PC-9 (cell line): ENCODE data around the gene NPM1. TPM values are rescaled to one million over a fixed set of nuclear protein-coding genes. Genes with fewer than 3 reads are reported as not detected.

Experiments
- BruUV-seq: library from RNA; stranded (reverse); fragments of 400-500 nt; replicated peaks from 2 replicates; lab custom pipeline; 2021; lab: Mats Ljungman, UMichigan
- CTCF ChIA-PET: fragments of 300-600 bp; sonication (Branson Sonifier 250); formaldehyde crosslinking; loops from one replicate; lab custom pipeline; 2022; ENCODE audit warnings: antibody characterized with exemption; lab: Charles Lee
- POLR2A ChIA-PET: fragments of 300-600 bp; sonication (Branson Sonifier 250); formaldehyde crosslinking; loops from one replicate; lab custom pipeline; 2022; ENCODE audit warnings: antibody characterized with exemption; ENCODE audit not compliant: unreplicated experiment; lab: Charles Lee
- DNase-seq, 2 experiments: peaks; one replicate each; pipeline versions ENCODE4 v3.0.0 to v3.0.0-alpha.2; 2015 to 2022; ENCODE audit warnings: mixed read lengths in 1 of 2
- H2AFZ ChIP-seq: fragments of 200-600 bp; sonication (generic); 2 replicates; pipeline ENCODE4 v1.8.1; 2017; ENCODE audit warnings: antibody characterized with exemption
- H3F3A ChIP-seq: fragments of 200-600 bp; sonication (generic); 2 replicates; pipeline ENCODE4 v1.8.1; 2017; ENCODE audit warnings: antibody characterized with exemption, mild to moderate bottlenecking, low read depth; ENCODE audit not compliant: insufficient read depth
- H3K27ac ChIP-seq: fragments of 200-600 bp; sonication (generic); 2 replicates; pipeline ENCODE4 v1.6.1; 2016; ENCODE audit warnings: mixed run types
- H3K27me3 ChIP-seq: fragments of 200-600 bp; sonication (generic); 2 replicates; pipeline ENCODE4 v1.6.1; 2016; ENCODE audit warnings: low read depth, mixed run types; ENCODE audit not compliant: insufficient read depth
- H3K36me3 ChIP-seq: fragments of 200-600 bp; sonication (generic); 2 replicates; pipeline ENCODE4 v1.6.1; 2016; ENCODE audit warnings: low read depth, mixed run types
- H3K4me1 ChIP-seq: fragments of 200-600 bp; sonication (generic); replicated peaks from 2 replicates; pipeline ENCODE4 v1.6.1; 2016; ENCODE audit warnings: mixed run types; ENCODE audit not compliant: insufficient read depth
- H3K4me2 ChIP-seq: fragments of 200-600 bp; sonication (generic); 2 replicates; pipeline ENCODE4 v1.6.1; 2017; ENCODE audit warnings: mixed run types
- H3K4me3 ChIP-seq: fragments of 200-600 bp; sonication (generic); 2 replicates; pipeline ENCODE4 v1.6.1; 2016; ENCODE audit warnings: mixed run types
- H3K79me2 ChIP-seq: fragments of 200-600 bp; sonication (generic); 2 replicates; pipeline ENCODE4 v1.6.1; 2017; ENCODE audit warnings: low read depth, mixed run types
- H3K9me2 ChIP-seq: fragments of 200-600 bp; sonication (generic); 2 replicates; pipeline ENCODE4 v1.8.1; 2017; ENCODE audit warnings: mild to moderate bottlenecking; ENCODE audit not compliant: insufficient read depth
- H3K9me3 ChIP-seq: fragments of 200-600 bp; sonication (generic); 2 replicates; pipeline ENCODE4 v1.8.1; 2016; ENCODE audit warnings: low read depth; ENCODE audit not compliant: insufficient read depth
- H4K20me1 ChIP-seq: fragments of 200-600 bp; sonication (generic); 2 replicates; pipeline ENCODE4 v1.8.1; 2017; ENCODE audit not compliant: insufficient read depth
- CTCF ChIP-seq: fragments of 200-600 bp; sonication (generic); conservative IDR thresholded peaks from 2 replicates; pipeline ENCODE4 v1.6.1; 2017; ENCODE audit warnings: mixed run types, antibody characterized with exemption, mild to moderate bottlenecking, moderate library complexity
- EZH2 ChIP-seq: fragments of 200-600 bp; sonication (generic); IDR thresholded peaks from 2 replicates; pipeline ENCODE4 v1.8.0; 2017; ENCODE audit warnings: antibody characterized with exemption, low read depth
- intact Hi-C: fragments of 100-400 bp; cut with micrococcal nuclease; formaldehyde crosslinking; loops from one replicate; pipeline ENCODE4 v1.10.0; 2022; ENCODE audit not compliant: unreplicated experiment
- total RNA-seq: library from RNA; stranded (reverse); gene quantifications from 2 replicates; pipeline ENCODE4 v1.2.3, GENCODE V29; 2021

Gene NPM1
- total RNA-seq, 1 experiment from 2014 or later: 2,285 TPM

GRCh38 chr5:171421331-171422262 is 33.9 kb downstream of the NPM1 start:
- Histone ChIP-seq H3K4me3 (no peak overlapping the region), H3K27me3 (no peaks in the 10 kb centered on the region), H3K4me1 (0 out of 2 replicates have a peak, but pooled peaks cover 12% of the 10 kb centered on the region), H3K36me3 (no peaks in the 10 kb centered on the region), H3F3A (peaks cover 18% of the 10 kb centered on the region), H2AFZ (no peak overlapping the region), H3K27ac (no peak overlapping the region), H3K9me3 (no peaks in the 10 kb centered on the region), H3K9me2 (no peaks in the 10 kb centered on the region), H4K20me1 (no peaks in the 10 kb centered on the region), H3K79me2 (no peaks in the 10 kb centered on the region), H3K4me2 (peak overlapping the region; percentile 92; the same call in 1 of the 2 replicates)
- intact Hi-C loops: no loop called here
- no peak for TF ChIP-seq EZH2
- no peak for TF ChIP-seq CTCF
- CTCF ChIA-PET: interaction anchor here (0.7 kb wide), 1 partner anchor 112 kb away, joined by 3 read pairs; no protein-coding TSS in a partner anchor
- no TSS peak for BruUV-seq
- DNase-seq: no peak
- POLR2A ChIA-PET: interaction anchor here (0.6 kb wide), 1 partner anchor 88 kb away, joined by 4 read pairs; no protein-coding TSS in a partner anchor

GRCh38 chr5:171422495-171422894 is 34.8 kb downstream of the NPM1 start:
- no peaks in the 10 kb centered on the region for H3K27me3 ChIP-seq
- BruUV-seq: no TSS peak
- H3K79me2 ChIP-seq: no peaks in the 10 kb centered on the region
- TF ChIP-seq EZH2 (no peak), CTCF (no peak)
- H3K9me2 ChIP-seq: no peaks in the 10 kb centered on the region
- no peaks in the 10 kb centered on the region for H3K36me3 ChIP-seq
- peaks cover 10% of the 10 kb centered on the region for H3F3A ChIP-seq
- no peak overlapping the region for H2AFZ ChIP-seq
- POLR2A ChIA-PET: interaction anchor here (0.6 kb wide), 1 partner anchor 22 kb away, joined by 3 read pairs; no protein-coding TSS in a partner anchor
- no peak for DNase-seq
- CTCF ChIA-PET: interaction anchor here (0.5 to 0.7 kb wide), 2 partner anchors 111 to 411 kb away, joined by 3 to 12 read pairs; no protein-coding TSS in a partner anchor
- H3K4me1 ChIP-seq: 0 out of 2 replicates have a peak, but pooled peaks cover 12% of the 10 kb centered on the region
- no peak overlapping the region for H3K27ac ChIP-seq
- no peak overlapping the region for H3K4me2 ChIP-seq
- no peaks in the 10 kb centered on the region for H4K20me1 ChIP-seq
- H3K9me3 ChIP-seq: no peaks in the 10 kb centered on the region
- intact Hi-C loops: no loop called here
- H3K4me3 ChIP-seq: no peak overlapping the region

DNA sequence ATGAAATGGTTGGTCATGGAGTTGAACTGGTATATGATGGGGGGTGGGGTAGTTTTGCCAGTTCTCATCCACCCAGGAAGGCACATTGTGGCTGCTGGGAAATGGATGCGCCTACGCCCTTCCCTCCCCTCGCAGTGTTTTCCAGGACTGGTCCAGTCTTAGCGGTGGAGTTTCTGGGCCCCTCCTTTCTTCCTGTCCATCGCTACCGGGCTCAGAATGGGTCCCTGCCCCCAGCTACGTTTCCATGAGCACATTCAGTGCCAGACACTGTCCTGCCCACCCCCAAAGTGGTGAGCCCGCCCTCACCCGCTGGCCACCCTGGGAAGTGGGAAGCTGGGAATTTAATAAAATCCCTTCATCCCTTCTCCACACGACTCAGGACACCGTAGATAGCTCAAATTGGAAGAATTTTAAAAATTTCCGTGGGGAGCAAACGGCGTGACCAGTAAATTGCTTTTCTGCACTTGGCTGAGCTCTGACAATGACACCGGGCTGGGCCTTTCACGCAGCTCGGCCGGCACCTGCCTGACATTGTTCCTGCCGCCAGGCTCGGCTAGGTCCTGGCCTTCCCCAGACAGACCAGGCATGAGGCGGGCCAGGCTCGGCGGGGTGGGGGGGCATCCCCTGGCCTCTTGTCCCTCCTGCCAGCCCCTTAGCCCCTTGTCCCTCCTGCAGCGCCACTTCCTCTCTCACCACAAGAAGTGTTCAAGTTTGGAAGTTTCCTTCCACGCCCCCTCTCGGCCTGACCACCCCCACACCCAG is 35.4 kb downstream of the NPM1 start:
- Histone ChIP-seq H3K4me2 (no peak overlapping the region), H3K79me2 (no peaks in the 10 kb centered on the region), H3K9me3 (no peaks in the 10 kb centered on the region), H3K9me2 (no peaks in the 10 kb centered on the region), H3F3A (peaks cover 4% of the 10 kb centered on the region; the same call in 1 of the 2 replicates), H3K4me3 (no peak overlapping the region), H3K4me1 (0 out of 2 replicates have a peak, but pooled peaks cover 12% of the 10 kb centered on the region), H3K27me3 (no peaks in the 10 kb centered on the region), H3K27ac (no peak overlapping the region), H4K20me1 (no peaks in the 10 kb centered on the region), H3K36me3 (no peaks in the 10 kb centered on the region), H2AFZ (no peak overlapping the region)
- DNase-seq: no peak
- intact Hi-C loops: no loop called here
- BruUV-seq: no TSS peak
- ChIA-PET CTCF (interaction anchor here (0.5 to 0.7 kb wide), 2 partner anchors 111 to 410 kb away, joined by 3 to 12 read pairs; no protein-coding TSS in a partner anchor), POLR2A (interaction anchor here (0.6 to 0.7 kb wide), 2 partner anchors 21 to 293 kb away, joined by 3 to 8 read pairs; no protein-coding TSS in a partner anchor)
- TF ChIP-seq EZH2 (no peak), CTCF (no peak)
